Esophagus muscularis mucosa (tissue), 4 donors: ENCODE measurements around the gene DDX56. TPM values are rescaled to one million over a fixed set of nuclear protein-coding genes. Genes with fewer than 3 reads are reported as not detected.
"Not testable (repeated sequence)": the region's sequence is repeated elsewhere in the genome, so short reads cannot be mapped to it uniquely, and the experiment has no call there.

Experiments used
- DNase-seq: peaks from one replicate; pipeline ENCODE4 v3.0.0-alpha.2; 2017; ENCODE audit errors: extremely low spot score
- H3K27ac ChIP-seq, 4 donors: fragments of 200-600 bp; sonication (generic); replicated peaks in 1 of 4; 1 replicate in 3 of 4; 2 replicates in 1 of 4; pipeline ENCODE4 v1.5.1; 2016 to 2019; ENCODE audit warnings: mild to moderate bottlenecking in 1 of 4
- H3K27me3 ChIP-seq, 4 donors: fragments of 200-600 bp; sonication (generic); one replicate each; pipeline versions ENCODE4 v1.5.1 to v1.6.0; 2016 to 2019
- H3K36me3 ChIP-seq, 4 donors: fragments of 200-600 bp; sonication (generic); one replicate each; pipeline ENCODE4 v1.5.1; 2016 to 2019
- H3K4me1 ChIP-seq, 4 donors: fragments of 200-600 bp; sonication (generic); one replicate each; pipeline ENCODE4 v1.5.1; 2016 to 2019
- H3K4me3 ChIP-seq, 4 donors: fragments of 200-600 bp; sonication (generic); 1 replicate in 2 of 4; 2 replicates in 2 of 4; pipeline ENCODE4 v1.5.1; 2016 to 2019; ENCODE audit warnings: mild to moderate bottlenecking in 4 of 4, moderate library complexity in 1 of 4
- H3K9me3 ChIP-seq, 4 donors: fragments of 200-600 bp; sonication (generic); 1 replicate in 3 of 4; 2 replicates in 1 of 4; pipeline ENCODE4 v1.5.1; 2016 to 2019
- CTCF ChIP-seq, 3 experiments: fragments of 200-600 bp in 2 of 3; fragments of 450-650 bp in 1 of 3; sonication (generic) in 2 of 3; IDR thresholded peaks; one replicate each; pipeline ENCODE4 v1.5.1; 2017 to 2019; ENCODE audit warnings: antibody characterized with exemption in 3 of 3, mild to moderate bottlenecking in 2 of 3, moderate library complexity in 1 of 3
- EP300 ChIP-seq: sonication (generic); formaldehyde crosslinking; IDR thresholded peaks from one replicate; pipeline ENCODE4 v1.6.1; 2017; ENCODE audit warnings: antibody characterized with exemption
- POLR2A ChIP-seq: fragments of 450-650 bp; IDR thresholded peaks from one replicate; pipeline ENCODE4 v1.6.1; 2017; ENCODE audit warnings: antibody characterized with exemption, moderate library complexity, mild to moderate bottlenecking, low read depth
- POLR2AphosphoS5 ChIP-seq, 2 donors: sonication (generic); formaldehyde crosslinking; IDR thresholded peaks; one replicate each; pipeline ENCODE4 v1.6.1; 2017; ENCODE audit warnings: antibody characterized with exemption in 2 of 2
- WGBS: methylation state at CpG from one replicate; pipeline ENCODE4 v1.1.5; 2018; 5-methylcytosine and 5-hydroxymethylcytosine counted together
- intact Hi-C: fragments of 100-400 bp; cut with DNase I; formaldehyde crosslinking; loops from one replicate; pipeline ENCODE4 v1.15.1; 2023
- total RNA-seq, 4 donors: library from RNA; depleted of rRNA; stranded (reverse); fragments of >200 nt; gene quantifications; one replicate each; pipeline versions ENCODE4 v1.1.0 to v1.2.1, GENCODE V29; 2016

Gene DDX56
- total RNA-seq, 4 donors from 2014 or later, result 35.3 to 54.2 (median 49.4) TPM

GRCh38 chr7:44557485-44557884 is 16.2 kb downstream of the DDX56 start:
- DNase-seq, result no peak
- Histone ChIP-seq H3K4me3 (no peak overlapping the region), H3K4me1 (peaks cover 0 to 9% (median 7%) of the 10 kb centered on the region in 4 donors), H3K9me3 (no peaks in the 10 kb centered on the region), H3K36me3 (no peaks in the 10 kb centered on the region), H3K27me3 (no peaks in the 10 kb centered on the region), H3K27ac (no peak overlapping the region)
- TF ChIP-seq CTCF (IDR thresholded peaks at IDR 0.05) (no peak), POLR2AphosphoS5 (IDR thresholded peaks at IDR 0.05) (no peak), POLR2A (no peak), EP300 (no peak)
- WGBS, result 83% methylated on average over 2 of the region's 2 CpGs
- intact Hi-C loops, result no loop called here

- Histone ChIP-seq H3K36me3 (no peaks in the 10 kb centered on the region), H3K27ac (no peak overlapping the region), H3K27me3 (no peaks in the 10 kb centered on the region), H3K4me1 (no peaks in the 10 kb centered on the region), H3K4me3 (no peak overlapping the region), H3K9me3 (no peaks in the 10 kb centered on the region)
- DNase-seq, result no peak
- 86% methylated on average over 2 of the region's 2 CpGs for WGBS
- intact Hi-C loops, result no loop called here
- TF ChIP-seq EP300 (no peak), POLR2A (no peak), POLR2AphosphoS5 (IDR thresholded peaks at IDR 0.05) (no peak), CTCF (IDR thresholded peaks at IDR 0.05) (no peak)
Observed at GRCh38 chr7:44555350-44555749, 18.4 kb downstream of the DDX56 start.

GRCh38 chr7:44552473-44553005 is 21.2 kb downstream of the DDX56 start:
- H3K27ac ChIP-seq, intact Hi-C loops, H3K9me3 ChIP-seq: not testable (repeated sequence)

GRCh38 chr7:44549457-44549856 is 24.3 kb downstream of the DDX56 start:
- 77% methylated on average over 3 of the region's 3 CpGs for WGBS
- no peaks in the 10 kb centered on the region for H3K36me3 ChIP-seq
- DNase-seq, result no peak
- no peak overlapping the region for H3K4me3 ChIP-seq
- intact Hi-C loops, result no loop called here
- no peaks in the 10 kb centered on the region for H3K27me3 ChIP-seq
- TF ChIP-seq CTCF (IDR thresholded peaks at IDR 0.05) (no peak), POLR2A (no peak), POLR2AphosphoS5 (IDR thresholded peaks at IDR 0.05) (no peak), EP300 (no peak)
- H3K4me1 ChIP-seq, result no peaks in the 10 kb centered on the region
- no peak overlapping the region for H3K27ac ChIP-seq
- no peaks in the 10 kb centered on the region for H3K9me3 ChIP-seq

More at GRCh38 chr7:44552473-44553005, 21.2 kb downstream of the DDX56 start:
- H3K36me3 ChIP-seq, H3K4me3 ChIP-seq, DNase-seq, H3K27me3 ChIP-seq, H3K4me1 ChIP-seq: not testable (repeated sequence)
- 56% methylated on average over 3 of the region's 3 CpGs for WGBS

GRCh38 chr7:44548893-44549292 is 24.8 kb downstream of the DDX56 start:
- Histone ChIP-seq H3K27ac (no peak overlapping the region), H3K36me3 (no peaks in the 10 kb centered on the region), H3K27me3 (no peaks in the 10 kb centered on the region), H3K4me3 (no peak overlapping the region), H3K9me3 (no peaks in the 10 kb centered on the region), H3K4me1 (no peaks in the 10 kb centered on the region)
- no peak for DNase-seq
- no peak for TF ChIP-seq POLR2AphosphoS5 (IDR thresholded peaks at IDR 0.05)
- no peak for TF ChIP-seq CTCF (IDR thresholded peaks at IDR 0.05)
- no peak for TF ChIP-seq POLR2A
- TF ChIP-seq EP300, result no peak
- intact Hi-C loops, result no loop called here
- 88% methylated on average over 3 of the region's 3 CpGs for WGBS
